HCT116 (cell line): ENCODE measurements around the gene CENPVL2.

Source experiments
- EZH2 ChIP-seq: fragments of 200-600 bp; sonication (generic); IDR thresholded peaks from 2 replicates; pipeline ENCODE4 v1.6.1; 2017; ENCODE audit warnings: antibody characterized with exemption, mixed run types
- JUND ChIP-seq: IDR thresholded peaks from 2 replicates; pipeline ENCODE4 v1.6.1; 2012

DNA sequence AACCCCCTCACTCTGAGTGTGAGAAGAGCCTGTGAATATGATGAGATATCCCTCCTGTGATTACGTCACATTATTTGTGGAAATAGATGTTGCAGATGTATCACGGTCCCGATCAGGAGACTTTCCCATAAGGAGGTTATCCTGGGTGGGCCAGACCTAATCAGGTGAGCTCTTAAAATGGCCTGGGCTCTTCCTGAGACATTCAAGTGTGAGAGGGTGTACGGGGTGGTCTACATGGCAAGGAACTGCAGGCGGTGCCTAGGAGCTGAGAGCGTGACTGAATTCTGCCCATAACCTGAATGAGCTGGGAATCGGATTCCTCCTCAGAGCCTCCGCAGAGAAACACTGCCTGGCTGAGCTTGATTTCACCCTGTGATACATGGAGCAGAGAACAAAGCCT is 14.8 kb upstream of the CENPVL2 start:
- no peak for TF ChIP-seq EZH2
- no peak for TF ChIP-seq JUND
